HG03064 (cell line): ENCODE data around the gene SPATA25.
"Not testable (repeated sequence)": the region's sequence is repeated elsewhere in the genome, so short reads cannot be mapped to it uniquely, and the experiment has no call there.

ENCODE experiments used
- ATAC-seq: cut with Tn5 transposase; IDR thresholded peaks from one replicate; pipeline ENCODE4 v1.9.1; 2021; ENCODE audit warnings: low read depth; ENCODE audit not compliant: unreplicated experiment

SPATA25 gene

GRCh38 chr20:45917790-45918141 lies 30.3 kb upstream of the SPATA25 start:
- ATAC-seq, result no peak

DNA sequence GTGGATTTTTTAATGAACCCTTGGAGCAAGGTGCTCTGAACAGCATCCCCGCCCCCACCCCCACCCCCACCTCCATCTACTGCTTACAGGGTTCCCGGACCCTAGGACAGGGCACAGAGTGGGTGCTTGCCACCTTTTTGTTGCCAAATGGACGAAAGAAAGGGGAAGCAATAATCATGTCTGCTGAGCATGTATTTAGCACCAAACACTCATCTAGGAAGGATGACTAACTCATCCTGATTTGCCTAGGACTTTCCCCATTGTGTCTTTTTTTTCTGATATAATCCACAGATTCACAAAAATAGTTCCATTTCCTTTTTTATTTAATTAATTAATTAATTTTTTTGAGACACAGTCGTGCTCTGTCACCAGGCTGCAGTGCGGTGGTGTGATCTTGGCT lies 25.7 kb upstream of the SPATA25 start:
- ATAC-seq, result no peak

GRCh38 chr20:45912344-45912682 lies 24.9 kb upstream of the SPATA25 start:
- no peak for ATAC-seq

DNA sequence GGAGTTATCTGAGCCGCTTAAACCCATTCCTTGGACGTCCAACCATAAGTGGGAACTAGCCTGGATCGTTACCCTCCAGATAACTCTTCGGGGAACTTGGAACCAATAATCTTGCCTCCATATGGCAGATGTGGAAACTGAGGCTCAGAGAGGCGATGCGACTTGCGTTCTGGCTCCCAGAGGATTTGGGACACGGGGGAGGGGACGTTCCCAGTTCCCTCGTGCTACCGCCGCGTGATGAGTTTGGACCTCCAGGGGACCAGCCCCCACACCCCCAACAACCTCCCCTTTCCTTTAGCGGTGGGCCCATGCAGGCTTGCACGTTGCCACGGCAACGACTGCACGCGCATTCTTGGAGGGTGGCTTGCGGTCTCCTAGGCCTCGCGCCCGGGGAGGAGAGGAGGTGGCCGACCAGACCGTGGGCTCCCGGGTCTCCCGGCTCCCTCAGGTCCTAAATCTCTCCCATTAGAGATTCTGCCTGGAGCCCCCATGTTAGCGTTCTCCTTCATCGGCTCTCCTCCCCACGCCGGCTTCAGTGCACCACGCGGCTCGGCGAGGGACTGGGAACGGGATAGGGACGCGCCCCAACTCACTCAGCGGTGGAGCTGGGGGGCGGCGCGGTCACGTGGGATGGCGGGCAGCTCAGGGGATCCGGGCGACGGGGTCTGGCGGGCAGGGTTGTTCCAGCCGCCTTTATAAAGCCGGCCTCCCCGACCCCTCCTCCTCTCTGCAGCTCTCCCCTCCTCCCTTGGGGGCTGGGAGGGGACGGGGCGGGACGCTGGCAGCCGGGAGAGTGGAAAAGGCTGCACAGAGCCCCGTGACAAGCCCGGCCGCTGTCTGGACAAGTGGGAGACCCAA lies 24.3 kb upstream of the SPATA25 start, which contains the start of gene PLTP:
PLTP (minus strand) TSS at position 670 of the 858 bp plus-strand sequence. CDS start 703 bp downstream, outside the sequence.
- ATAC-seq, result no peak

- peak; percentile 86 for ATAC-seq
Observed at GRCh38 chr20:45910670-45911485, 23.5 kb upstream of the SPATA25 start.

GRCh38 chr20:45909817-45910669 lies 22.6 kb upstream of the SPATA25 start:
- ATAC-seq, result no peak

DNA sequence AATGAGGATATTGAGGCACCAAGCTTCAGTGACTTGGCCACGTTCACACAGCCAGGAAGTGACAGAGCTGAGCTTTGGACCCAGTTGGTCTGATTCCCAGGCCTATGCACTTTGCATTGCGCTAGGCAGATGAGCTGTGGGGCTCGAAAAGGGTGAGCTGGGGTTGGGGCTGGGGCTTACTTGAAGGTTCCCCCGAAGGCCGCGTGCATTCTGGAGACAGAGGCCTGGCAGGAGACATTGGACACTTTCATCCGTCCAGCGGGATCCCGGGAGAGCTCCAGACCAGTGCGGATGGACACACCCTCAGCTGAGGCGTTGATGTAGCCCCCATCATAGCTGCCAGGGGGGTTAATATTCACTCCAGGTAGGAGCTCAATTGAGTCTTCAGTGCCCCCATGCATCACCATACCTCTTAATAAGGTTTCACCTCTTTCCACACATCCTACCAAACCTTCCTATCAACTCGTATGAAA lies 21.9 kb upstream of the SPATA25 start:
- no peak for ATAC-seq

DNA sequence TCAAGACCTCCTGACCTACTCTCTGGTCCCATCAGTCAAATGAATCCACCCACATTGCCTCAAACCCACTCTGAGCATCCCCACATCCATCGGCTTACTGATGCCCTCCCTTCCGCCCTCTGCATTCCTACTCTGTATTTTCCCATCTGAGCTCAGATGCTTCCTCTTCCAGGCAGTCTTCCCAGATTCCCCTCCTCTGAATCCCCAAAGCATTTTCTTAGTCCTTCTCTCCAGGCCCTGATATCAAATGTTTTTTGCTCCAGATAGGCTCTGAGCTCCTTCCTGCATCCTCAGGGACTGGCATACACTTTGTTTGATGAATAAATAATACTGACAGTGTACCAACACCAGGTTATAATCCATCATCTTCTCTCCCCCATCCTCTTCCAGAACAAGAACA lies 20.7 kb upstream of the SPATA25 start:
- ATAC-seq, result no peak

DNA sequence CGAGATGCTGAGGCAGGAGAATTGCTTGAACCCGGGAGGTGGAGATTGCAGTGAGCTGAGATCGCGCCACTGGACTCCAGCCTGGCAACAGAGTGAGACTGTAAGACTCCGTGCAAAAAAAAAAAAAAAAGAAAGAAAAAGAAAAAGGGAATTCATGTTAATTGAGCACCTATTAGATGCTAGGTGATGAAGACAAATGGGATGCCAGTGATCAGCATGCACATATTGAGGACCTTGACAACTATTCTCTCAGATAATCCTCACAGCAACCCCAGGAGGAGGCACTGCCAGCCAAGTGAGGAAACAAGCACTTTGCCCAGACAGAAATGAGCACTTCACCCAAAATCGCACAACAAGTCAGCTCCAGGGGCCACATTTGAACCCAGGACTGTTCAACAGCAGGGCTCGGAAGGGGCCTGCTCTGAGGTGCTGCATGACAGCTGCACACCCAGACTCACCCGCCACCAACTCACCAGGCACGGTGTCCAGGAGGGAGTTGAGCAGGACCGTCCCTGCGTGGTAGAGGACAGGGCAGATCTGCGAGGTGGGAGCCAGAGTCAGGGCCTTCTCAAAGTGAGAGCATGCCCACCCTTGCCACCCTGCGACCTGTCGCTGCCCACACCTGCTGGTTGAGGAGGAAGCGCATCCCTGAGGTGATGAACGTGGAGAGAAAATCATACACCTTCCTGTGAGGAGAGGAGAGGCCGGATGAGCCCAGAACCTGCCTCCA lies 20.0 kb upstream of the SPATA25 start:
- ATAC-seq, result no peak

GRCh38 chr20:45905505-45906079 lies 18.2 kb upstream of the SPATA25 start:
- ATAC-seq, result no peak

DNA sequence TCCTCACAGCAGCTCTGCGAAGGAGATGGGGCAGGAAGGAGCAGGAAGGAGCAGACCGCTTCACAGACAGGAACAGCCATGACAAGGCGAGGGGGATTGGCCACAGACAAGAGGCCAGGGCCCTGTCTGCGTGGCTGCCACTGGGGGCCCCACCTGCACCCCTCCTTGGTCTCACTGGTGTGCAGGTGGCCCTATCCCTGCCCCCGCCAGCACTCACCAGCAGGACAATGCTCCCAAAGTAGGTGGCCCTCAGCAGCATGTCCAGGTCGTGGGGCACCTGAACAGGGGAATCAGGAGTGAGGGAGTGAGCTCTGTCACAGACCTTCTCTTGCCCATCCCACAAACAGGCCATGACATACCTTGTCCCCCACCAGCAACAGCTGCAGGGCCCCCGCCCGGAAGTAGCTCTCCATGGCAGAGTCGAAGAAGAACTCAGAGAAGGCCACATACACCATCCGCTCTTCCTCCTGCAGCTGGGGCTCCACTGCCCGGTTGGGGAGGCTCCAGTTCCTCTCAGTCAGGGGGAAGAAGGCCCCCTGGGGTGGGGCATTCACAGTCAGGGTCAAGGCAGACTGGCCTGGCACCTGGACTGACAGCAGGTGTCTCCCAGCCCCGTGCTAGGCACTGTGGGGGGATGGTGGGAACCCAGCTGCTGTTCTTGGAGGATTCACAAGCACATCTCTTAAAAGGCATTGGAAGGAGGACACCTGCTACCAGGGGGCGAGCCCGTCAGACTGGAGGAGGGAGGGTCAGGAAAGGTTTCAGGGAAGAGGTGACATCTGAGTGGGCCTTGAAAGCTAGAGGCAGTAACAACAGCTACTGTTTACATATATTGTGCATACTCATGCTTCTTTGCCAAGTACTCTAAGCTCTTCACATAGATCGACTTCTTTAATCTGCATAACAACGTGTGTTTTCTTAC lies 17.4 kb upstream of the SPATA25 start:
- no peak for ATAC-seq

GRCh38 chr20:45902199-45902701 lies 14.8 kb upstream of the SPATA25 start:
- no peak for ATAC-seq

GRCh38 chr20:45901332-45901731 lies 13.9 kb upstream of the SPATA25 start:
- ATAC-seq, result not testable (repeated sequence)

DNA sequence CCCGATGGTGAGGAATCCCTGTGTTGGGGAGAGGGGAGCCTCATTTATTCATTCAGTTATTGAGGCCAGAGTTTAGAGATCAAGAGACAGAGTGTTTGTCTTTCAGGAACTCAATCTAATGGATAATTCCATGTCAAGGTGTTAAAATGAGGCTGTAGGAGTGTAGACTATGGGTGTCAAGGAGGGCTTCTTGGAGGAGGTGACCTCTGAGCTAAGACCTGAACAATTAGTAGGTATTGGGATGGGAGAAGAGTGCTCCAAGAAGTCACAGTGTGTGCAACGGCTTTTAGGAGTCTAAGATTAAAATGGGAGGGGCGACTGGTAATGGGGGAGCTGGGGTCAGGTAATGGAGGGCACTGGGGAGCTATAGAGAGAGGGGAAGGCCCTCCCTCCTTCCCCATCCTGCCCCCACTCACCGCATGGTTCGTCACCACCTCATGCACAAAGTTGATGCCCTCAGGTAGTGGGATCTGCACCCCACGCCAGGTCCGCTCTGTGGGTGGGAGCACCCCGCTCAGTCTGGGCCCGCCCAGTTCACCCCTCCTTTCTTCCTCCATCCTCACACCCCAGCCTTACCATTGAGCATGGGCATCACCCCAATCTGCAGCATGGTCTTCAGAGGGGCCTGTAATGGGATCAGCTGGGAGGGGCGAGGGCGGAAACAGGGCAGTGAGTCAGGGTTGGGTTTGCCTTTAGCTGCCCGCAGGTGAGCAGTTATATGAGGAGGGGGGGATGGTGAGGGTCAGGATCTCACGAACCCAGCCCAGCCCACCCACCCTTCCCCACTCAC lies 11.8 kb upstream of the SPATA25 start:
- ATAC-seq, result no peak

DNA sequence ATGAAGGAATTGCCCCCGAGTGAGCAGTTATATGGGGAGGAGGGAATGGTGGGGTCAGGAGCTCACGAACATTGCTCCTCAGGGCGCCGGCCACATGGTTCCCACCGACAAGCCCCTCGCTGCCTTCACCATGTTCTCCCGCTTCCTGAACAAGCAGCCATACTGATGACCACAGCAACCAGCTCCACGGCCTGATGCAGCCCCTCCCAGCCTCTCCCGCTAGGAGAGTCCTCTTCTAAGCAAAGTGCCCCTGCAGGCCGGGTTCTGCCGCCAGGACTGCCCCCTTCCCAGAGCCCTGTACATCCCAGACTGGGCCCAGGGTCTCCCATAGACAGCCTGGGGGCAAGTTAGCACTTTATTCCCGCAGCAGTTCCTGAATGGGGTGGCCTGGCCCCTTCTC lies 10.9 kb upstream of the SPATA25 start:
- no peak for ATAC-seq

DNA sequence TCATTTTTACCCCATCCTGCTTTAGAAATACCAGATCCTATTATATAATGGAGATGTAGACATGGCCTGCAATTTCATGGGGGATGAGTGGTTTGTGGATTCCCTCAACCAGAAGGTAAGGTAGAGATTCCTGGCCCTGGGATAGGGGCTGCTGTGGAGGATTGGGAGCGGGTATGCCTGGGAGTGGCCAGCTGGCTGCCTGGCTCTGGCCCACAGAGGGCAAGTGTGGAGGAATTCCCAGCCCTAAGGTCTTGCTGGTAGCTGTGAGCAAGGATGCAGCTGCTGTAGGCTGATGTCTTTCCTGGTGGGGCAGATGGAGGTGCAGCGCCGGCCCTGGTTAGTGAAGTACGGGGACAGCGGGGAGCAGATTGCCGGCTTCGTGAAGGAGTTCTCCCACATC lies 10.3 kb upstream of the SPATA25 start:
- no peak for ATAC-seq

GRCh38 chr20:45897289-45897688 lies 9.9 kb upstream of the SPATA25 start:
- no peak for ATAC-seq
